Renal cortex interstitium (tissue), 11 donors: ENCODE data around the gene RAB3A. TPM values are rescaled to one million over a fixed set of nuclear protein-coding genes. Genes with fewer than 3 reads are reported as not detected.

Experiments
- DNase-seq, 11 donors: peaks; one replicate each; pipeline ENCODE4 v3.0.0-alpha.2; 2013; ENCODE audit warnings: low read depth in 9 of 11, low spot score in 4 of 11; ENCODE audit errors: extremely low read depth in 1 of 11
- polyA plus RNA-seq, 3 donors: library from polyadenylated mRNA; unstranded; fragments of 120-200 nt; gene quantifications; one replicate each; pipeline ENCODE4 v1.2.1, GENCODE V29; 2013; ENCODE audit not compliant: insufficient read length in 3 of 3

Gene RAB3A
- polyA plus RNA-seq, 3 donors, result 4.9 to 6.5 (median 5.4) TPM

DNA sequence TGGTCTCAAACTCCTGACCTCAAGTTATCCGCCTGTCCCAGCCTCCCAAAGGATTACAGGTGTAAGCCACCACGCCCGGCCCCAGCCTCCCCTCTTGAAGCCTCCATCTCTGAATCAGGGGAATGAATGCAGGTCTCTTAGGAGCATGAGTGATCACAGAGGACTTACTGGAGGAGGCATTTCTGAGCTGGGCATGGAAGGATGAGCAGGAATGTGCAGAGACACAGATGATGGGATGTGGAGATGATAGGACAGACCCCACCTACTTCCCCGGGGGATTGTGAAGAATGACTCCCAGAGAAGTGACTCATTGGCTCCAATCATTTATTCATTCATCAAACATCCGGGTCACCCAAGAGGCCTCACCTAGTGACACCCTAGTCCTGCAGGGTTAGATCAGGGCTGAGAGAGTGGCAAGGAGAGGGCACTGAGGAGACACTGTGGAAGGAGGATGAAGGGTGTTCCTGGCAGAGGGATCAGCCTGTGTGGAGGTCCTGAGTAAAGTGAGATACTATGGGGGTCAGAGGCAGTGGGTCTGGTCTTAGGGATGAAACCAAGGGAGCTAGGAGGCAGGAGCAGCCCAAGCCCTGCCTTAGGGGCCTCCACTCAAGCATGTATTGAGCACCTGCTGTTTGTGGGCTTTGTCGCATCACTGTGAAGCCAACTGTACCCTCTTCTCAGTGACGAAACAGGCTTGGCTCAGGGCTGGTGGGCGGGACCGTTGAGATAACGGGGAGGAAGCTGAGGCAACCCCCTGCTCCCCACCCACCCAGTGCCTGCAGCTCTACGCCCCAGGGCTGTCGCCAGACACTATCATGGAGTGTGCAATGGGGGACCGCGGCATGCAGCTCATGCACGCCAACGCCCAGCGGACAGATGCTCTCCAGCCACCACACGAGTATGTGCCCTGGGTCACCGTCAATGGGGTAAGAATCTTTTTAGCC lies 27.2 kb downstream of the RAB3A start:
- DNase-seq, result no peak

DNA sequence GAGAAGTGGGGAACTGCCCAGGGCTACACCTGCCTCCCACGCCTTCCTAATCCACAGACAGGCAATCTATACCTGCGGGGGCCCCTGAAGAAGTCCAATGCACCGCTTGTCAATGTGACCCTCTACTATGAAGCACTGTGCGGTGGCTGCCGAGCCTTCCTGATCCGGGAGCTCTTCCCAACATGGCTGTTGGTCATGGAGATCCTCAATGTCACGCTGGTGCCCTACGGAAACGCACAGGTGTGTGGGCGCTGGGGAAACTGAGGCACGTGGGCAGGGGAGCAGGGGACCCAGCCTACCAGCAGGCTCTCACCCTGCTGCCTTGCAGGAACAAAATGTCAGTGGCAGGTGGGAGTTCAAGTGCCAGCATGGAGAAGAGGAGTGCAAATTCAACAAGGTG lies 28.9 kb downstream of the RAB3A start:
- no peak for DNase-seq

DNA sequence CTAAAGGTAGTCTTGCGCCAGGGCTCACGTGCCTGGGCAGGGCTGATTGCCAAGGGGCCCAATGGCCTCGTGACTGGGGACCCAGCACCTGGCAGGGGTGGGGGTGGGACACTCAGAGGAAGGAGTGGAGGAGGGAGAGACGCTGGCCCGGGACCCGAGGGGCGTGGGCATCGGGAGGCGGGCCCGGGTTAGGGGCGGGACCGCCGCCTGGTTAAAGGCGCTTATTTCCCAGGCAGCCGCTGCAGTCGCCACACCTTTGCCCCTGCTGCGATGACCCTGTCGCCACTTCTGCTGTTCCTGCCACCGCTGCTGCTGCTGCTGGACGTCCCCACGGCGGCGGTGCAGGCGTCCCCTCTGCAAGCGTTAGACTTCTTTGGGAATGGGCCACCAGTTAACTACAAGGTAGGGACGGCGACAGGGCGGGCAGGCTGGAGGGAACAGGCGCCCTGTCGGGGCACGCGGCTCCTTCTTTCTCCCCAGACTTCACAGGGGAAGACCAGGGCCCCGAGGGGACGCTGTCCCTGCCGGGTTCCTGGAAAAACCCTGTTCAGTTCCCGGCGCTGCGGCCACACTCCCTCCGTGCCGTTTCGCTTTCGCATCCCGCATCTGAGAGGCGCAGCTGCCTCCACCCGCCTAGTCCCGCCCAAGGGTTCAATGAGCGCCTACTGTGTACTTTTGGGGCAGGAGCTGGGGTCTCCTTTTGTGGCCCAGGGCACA lies 30.1 kb downstream of the RAB3A start, which contains the start of gene IFI30:
Gene IFI30 (plus strand): TSS at position 242 of the 717 bp plus-strand sequence. CDS start 29 bp downstream, at position 271.
- peak in 1 of 11 donors; percentile 78 for DNase-seq

DNA sequence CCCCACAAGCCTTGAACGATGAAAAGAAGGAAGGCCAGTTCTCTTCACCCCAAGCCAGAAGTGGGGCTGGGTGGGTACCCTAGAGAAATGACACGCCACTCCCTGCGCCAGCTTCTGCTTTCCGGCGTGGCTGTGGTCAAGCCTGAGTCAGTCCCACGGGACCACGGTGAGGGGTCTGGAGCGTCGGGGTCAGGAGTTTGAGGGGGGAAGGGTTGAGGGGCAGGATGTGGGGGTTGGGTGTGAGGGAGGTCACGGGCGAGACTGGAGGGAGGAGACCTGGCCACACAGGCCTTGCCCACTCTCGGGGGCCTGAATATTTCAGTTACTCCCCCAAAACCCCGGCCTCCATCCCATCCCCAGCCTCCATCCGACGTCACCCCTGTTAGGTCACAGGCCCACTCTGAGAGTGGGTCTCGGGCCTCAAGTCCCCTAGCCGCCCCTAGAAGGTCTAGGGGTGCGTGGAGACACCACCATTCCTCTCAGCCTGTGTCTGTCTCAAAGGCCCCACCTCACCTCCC lies 30.7 kb downstream of the RAB3A start:
- DNase-seq, result no peak

DNA sequence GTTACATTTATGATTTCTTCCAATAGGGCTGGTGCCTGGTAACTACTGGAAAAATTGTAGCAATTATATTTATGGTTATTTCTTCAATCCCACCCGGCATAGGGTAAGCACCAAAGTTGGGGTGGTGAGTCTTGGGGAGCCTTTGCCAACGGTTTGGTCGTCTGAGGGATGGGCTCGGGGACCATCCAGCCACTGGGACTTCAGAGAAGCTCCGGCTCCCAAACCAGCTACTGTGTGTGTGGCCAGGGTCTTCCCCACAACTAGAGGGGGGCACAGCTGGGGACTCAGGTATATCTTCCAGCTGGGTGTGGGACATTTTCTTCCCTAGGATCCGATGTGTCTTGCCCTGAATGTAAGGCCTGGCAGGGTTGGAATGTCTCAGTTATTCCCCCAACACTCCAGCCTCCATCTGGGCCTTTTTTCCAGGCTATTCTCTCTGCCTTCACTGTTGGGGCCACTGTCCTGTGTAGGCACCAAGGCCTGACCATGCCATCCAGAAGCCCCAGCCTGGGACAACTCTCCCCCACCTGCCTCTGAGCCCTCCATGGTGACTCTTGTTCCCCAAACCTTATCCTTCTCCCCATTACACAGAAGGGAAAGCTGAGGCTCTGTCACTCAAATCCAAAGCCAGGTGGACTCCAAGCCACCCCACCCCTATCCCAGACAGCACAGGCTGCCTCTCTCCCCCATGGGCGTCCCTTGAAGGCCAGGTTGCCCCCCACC lies 31.4 kb downstream of the RAB3A start:
- no peak for DNase-seq

DNA sequence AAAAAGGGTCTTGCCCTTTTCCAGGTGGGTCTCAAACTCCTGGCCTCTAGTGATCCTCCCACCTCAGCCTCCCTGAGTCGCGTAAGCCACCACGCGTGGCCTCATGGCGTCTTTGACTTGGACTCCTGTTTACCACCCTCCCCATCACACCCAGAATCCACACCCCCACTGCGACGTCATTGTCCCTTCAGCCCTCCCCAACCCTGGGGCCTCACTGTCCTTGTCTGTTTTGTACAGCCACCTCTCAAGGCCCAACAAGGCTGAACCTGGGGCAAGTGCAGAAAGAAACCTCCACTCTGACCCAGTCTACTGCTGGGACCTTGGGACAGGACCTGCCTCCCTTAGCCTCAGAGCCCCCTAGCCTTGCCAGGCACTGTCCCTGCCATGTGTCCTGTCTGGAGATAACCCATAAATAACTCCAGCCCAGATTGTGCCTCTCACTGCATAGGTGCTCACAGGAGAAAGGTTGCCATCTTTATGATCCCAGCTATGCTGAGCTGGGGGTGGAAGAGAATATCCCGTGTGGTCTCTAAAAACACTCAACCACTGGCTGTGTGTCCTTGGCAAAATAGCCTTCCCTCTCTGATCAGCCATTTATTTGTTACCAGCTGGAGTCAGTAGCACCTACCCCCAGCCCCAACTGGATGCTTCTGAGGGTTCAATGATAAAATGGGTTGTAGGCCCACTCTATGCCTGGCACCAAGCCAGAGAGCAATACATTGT lies 32.1 kb downstream of the RAB3A start:
- DNase-seq, result no peak

DNA sequence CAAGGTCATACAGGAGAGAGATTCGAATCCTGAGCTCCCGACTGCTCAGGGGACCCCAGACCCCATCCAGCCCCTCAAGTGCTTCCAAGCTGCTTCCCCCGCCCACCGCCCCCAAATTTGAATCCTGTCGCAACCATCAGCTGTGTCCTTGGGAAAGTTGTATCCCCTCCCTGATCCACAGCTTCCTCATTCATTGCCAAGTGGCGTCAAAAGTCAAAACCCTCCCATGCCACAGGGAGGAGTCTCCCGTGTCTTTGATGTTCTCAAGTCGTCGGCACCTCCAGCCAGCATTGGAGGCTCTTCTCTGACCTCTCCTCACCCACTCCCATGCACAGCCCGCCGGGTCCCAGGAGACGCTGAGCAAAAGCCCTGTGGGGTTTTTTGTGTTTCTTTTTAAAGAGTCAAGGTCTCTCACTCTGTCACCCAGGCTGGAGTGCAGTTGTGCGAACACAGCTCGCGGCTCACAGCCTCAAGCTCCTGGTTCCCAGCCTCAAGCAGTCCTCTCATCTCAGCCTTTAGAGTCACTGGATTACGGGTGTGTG lies 33.1 kb downstream of the RAB3A start:
- DNase-seq, result no peak

DNA sequence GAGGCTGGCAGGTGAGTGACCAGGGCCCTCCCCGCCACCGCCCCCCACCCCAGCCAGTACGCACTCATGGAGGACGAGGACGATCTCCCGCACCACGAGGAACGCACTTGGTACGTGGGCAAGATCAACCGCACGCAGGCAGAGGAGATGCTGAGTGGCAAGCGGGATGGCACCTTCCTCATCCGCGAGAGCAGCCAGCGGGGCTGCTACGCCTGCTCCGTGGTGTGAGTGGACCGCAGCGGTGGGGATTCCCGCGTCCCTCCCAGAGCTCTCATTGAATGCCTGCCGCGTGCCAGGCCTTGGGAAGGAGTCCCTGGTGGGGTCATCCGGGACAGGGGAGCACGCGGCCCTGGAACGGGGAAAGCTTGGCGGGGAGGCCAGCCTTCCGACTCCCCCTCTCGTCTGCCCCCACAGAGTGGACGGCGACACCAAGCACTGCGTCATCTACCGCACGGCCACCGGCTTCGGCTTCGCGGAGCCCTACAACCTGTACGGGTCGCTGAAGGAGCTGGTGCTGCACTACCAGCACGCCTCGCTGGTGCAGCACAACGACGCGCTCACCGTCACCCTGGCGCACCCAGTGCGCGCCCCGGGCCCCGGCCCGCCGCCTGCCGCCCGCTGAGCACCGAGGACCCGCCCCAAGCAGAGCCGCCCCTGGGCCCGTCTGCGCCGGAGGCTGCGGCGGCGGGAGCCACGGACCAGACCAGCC lies 35.0 kb downstream of the RAB3A start:
- no peak for DNase-seq

DNA sequence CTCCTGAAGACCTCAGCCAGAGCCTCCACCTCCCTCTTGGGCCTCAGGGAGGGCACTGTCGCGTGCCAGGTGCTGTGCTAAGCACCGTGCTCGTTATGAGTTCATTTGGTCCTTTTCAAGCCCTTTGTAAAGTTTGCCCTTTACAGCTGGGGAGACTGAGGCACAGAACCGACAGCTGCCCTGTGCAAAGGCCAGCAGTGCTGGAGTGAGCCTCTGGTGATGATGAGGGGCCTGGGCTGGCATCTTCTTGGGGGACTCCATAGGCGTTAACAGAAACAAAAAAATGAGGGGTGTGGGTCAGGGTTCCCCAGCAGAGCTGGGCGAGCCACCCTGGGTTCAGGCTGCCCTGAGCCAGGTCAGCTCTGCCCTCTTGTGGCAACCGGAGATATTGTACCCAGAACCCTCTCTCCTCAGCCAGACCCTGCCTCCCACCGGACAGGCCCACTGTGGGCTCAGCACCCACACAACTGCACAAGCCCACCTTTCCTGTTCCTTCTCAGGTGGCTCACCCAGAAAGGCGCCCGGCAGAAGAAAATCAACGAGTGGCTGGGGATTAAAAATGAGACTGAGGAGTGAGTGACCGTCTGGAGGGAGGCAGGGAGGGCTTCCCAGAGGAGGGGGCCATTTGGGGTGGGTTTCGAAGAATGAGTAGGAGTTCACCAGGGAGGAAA lies 35.7 kb downstream of the RAB3A start:
- no peak for DNase-seq

DNA sequence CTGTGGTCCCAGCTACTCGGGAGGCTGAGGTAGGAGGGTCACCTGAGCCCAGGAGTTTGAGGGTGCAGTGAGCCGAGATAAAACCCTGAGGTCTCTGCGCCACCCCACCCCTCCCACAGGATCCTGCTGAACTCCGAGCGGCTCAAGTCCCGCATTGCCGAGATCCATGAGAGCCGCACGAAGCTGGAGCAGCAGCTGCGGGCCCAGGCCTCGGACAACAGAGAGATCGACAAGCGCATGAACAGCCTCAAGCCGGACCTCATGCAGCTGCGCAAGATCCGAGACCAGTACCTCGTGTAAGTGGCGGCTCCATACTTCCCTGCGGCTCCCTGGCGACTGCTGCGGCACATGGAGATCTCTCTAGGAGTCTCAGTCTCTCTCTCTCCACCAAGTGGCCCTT lies 36.8 kb downstream of the RAB3A start:
- DNase-seq, result no peak

DNA sequence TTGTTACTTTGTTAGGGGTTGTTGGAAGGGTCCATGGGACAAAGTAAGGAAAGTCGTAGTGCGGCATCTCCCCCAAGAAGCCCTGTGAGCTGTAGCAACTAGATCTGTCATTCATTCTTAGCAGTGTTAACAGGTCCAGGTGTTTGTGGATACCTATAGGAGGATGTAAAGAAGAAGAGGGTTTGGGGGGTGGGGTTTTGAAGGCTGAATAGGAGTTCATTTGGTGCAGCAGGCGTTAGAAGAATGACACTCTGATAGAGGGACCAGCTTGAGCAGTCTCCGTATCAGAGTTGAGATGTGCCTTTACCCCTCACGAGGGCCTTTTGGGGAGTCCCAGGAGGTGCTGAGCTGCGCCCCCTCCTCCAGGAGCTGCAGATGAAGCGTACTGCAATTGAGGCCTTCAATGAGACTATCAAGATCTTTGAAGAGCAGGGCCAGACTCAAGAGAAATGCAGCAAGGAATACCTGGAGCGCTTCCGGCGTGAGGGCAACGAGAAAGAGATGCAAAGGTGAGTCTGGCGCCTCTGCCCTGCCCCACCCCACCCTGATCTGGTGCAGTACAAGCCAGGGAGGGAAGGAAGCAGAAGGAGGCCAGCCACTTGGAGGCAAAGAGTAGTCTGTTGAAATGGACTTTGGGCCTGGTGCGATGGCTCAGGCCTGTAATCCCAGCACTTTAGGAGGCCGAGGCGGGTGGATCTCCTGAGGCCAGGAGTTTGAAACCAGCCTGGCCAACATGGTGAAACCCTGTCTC lies 37.9 kb downstream of the RAB3A start:
- no peak for DNase-seq

DNA sequence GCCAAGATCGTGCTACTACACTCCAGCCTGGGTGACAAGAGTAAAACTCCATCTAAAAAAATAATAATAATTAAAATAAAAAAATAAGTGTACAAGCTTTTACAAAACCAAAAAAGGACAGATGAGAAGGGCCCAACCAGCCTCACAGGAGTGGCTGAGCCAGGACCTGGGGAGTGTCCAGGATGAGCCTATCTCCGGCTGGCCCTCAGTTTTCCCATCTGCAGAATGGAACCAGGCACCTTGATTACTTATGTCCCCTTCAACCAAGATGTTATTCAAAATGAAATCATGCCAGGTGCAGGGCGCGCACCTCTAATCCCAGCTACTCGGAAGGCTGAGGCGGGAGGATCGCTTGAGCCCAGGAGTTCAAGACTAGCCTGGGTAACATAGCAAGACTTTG lies 39.8 kb downstream of the RAB3A start:
- no peak for DNase-seq

DNA sequence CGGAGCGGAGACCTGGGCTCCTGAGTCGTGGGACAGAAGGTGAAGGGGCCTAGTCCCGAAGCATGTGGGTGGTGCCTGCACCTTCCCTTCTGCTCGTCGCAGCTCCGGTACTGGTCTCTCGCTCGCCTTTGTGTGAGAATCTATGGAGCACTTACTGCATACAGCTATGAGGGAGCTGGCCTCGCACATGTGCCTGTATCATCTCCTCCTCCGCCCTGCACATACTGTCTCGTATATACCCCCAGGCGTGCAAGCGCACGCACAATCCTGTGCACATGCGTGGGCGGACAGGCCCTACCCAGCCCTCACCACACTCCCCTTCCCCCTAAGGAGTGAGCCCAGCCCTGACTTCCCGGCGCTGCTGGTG lies 42.2 kb downstream of the RAB3A start:
- no peak for DNase-seq

DNA sequence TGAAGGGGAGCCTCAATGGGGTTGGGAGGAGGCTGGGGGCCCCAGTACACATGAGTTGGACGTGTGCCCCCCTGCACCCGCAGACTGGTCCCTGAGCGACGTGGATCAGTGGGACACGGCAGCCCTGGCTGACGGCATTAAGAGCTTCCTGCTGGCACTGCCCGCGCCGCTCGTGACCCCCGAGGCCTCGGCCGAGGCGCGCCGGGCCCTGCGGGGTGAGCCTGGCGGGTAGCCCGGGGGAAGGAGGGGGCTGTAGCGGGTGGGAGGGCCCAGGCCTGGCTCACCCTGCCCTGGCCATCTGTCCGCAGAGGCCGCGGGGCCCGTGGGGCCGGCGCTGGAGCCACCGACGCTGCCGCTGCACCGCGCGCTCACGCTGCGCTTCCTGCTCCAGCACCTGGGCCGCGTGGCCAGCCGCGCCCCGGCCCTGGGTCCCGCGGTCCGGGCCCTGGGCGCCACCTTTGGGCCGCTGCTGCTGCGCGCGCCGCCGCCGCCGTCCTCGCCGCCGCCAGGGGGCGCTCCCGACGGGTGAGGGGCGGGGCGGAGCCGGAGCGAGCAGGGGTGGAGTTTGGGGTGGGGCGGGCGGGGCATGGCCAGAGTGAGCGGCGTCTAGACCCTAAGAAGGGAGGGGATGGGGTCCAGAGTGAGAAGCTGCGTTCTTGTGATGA lies 42.7 kb downstream of the RAB3A start:
- peak in 3 of 11 donors; percentile 54 to 66 (median 62) for DNase-seq

DNA sequence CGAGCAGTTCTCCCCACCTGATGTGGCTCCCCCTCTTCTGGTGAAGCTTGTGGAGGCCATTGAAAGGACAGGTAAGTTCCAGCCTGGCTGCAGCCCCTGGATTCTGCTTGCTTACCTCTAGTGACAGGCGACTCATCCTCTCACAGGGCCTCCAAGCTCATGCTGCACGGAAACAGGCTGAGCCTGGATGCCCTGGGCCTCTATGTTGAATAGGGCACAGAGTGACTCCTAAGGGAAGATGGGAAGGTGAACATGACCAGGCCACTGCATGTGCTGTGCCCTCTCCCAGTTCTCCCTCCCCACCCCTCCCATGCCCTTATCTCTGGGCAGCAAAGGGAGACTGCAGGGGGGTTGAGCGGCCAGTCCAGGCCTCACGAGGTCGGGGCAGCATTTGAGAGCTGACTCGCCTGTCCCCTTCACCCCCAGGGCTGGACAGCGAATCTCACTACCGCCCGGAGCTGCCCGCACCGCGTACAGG lies 43.3 kb downstream of the RAB3A start:
- no peak for DNase-seq

DNA sequence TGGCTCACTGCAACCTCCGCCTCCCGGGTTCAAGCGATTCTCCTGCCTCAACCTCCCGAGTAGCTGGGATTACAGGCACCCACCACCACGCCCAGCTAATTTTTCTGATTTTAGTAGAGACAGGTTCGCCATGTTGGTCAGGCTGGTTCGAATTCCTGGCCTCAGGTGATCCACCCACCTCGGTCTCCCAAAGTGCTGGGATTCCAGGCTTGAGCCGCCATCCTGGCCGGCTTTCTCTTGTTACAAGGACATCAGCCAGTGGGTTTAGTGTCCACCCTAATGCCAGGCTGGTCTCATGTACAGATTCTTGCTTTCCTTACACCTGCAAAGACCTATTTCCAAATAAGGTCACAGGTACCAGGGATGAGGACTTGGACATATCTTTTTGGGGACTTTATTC lies 44.0 kb downstream of the RAB3A start:
- DNase-seq, result no peak
